ENCODE measurements around the gene LMAN1L.

The LMAN1L gene

DNA sequence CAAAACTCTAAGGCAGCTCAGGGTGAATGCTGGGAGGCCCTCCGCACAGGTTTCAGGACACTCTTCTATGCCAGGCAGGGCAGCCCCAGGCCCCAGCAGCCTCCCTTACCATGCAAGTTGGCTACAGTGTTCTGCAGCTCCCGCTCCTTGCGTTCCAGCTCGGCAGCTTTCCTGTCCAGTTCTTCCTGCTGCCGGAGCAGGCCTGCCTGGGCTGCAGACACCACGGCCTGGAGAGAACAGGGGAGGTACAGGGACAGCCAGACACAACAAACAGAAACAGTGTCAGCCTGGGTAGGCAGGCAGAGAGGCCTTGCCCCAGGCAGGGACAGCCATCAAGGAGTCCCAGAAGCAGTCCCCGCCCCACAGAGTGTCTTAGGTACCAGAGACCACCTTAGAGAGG, 39.3 kb downstream of the LMAN1L start:
- TF ChIP-seq, protein P1, sequence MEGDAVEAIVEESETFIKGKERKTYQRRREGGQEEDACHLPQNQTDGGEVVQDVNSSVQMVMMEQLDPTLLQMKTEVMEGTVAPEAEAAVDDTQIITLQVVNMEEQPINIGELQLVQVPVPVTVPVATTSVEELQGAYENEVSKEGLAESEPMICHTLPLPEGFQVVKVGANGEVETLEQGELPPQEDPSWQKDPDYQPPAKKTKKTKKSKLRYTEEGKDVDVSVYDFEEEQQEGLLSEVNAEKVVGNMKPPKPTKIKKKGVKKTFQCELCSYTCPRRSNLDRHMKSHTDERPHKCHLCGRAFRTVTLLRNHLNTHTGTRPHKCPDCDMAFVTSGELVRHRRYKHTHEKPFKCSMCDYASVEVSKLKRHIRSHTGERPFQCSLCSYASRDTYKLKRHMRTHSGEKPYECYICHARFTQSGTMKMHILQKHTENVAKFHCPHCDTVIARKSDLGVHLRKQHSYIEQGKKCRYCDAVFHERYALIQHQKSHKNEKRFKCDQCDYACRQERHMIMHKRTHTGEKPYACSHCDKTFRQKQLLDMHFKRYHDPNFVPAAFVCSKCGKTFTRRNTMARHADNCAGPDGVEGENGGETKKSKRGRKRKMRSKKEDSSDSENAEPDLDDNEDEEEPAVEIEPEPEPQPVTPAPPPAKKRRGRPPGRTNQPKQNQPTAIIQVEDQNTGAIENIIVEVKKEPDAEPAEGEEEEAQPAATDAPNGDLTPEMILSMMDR (IDR thresholded peaks at IDR 0.05; ENCODE audit: control insufficient read depth, insufficient read depth, low read depth, low read length, missing control alignments) = no peak
- DNase-seq (ENCODE audit: low read depth) = no peak
- no peak overlapping the region for H3K4me3 ChIP-seq (ENCODE audit: control insufficient read depth, low read depth, low read length)

DNA sequence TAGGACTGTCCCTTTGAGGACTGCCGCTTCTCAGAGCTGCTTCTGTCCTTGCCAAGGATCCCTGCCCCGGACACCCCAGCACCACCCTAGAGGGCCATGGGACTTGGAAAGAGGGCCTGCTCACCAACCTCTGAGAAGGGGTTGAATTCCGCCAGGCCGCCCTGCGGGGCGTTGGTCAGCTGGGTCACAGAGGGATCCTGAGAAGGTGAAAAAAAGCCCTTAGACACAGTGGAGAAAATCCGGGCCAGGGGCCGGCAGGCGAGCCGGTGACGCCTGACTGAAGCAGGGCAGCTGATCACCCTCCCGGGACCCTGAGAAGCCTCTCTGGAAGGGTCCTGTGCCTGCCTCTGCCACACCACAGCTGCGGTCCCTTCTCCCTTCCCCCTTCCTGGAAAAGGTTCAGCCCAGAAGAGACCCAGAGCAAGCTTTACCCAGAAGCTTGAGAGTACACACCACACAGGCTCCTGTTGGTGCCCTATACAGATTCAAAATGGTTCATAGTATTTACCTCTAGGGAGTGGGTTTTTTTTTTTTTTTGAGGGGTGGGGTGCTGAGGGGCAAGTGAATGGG, 41.9 kb downstream of the LMAN1L start:
- DNase-seq (ENCODE audit: low read depth) = no peak
- TF ChIP-seq, protein P1 (IDR thresholded peaks at IDR 0.05; ENCODE audit: control insufficient read depth, insufficient read depth, low read depth, low read length, missing control alignments) = no peak
- H3K4me3 ChIP-seq (ENCODE audit: control insufficient read depth, low read depth, low read length) = no peak overlapping the region

DNA sequence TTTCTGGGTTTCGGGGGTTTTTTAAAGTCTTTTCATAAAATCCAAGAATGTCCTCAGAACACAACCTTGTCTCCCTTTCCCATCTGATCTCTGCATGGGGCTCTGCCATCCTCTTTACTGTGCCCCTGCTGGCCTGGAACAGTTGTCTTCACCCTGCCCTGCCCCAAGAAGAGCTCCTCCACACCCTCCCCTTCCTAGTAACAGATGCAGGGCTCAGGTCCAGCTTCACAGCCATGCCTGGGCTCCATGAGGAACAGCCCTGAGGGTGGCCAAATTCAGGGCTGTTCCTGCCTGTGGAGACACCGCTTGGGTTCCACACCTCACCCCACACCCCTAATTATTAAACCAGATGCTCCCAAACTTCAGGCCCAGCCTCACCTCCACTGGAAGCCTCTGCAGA, 43.2 kb downstream of the LMAN1L start:
- TF ChIP-seq, protein P1 (IDR thresholded peaks at IDR 0.05; ENCODE audit: control insufficient read depth, insufficient read depth, low read depth, low read length, missing control alignments) = no peak
- H3K4me3 ChIP-seq (ENCODE audit: control insufficient read depth, low read depth, low read length) = no peak overlapping the region

GRCh38 chr15:74856537-74856936, 43.9 kb downstream of the LMAN1L start:
- no peak for DNase-seq (ENCODE audit: low read depth)
- TF ChIP-seq, protein P1 (IDR thresholded peaks at IDR 0.05; ENCODE audit: control insufficient read depth, insufficient read depth, low read depth, low read length, missing control alignments) = no peak
- H3K4me3 ChIP-seq (ENCODE audit: control insufficient read depth, low read depth, low read length) = no peak overlapping the region

More for the DNA sequence above, 43.2 kb downstream of the LMAN1L start:
- no peak for DNase-seq (ENCODE audit: low read depth)

- no peak overlapping the region for H3K4me3 ChIP-seq (ENCODE audit: control insufficient read depth, low read depth, low read length)
- TF ChIP-seq, protein P1 (IDR thresholded peaks at IDR 0.05; ENCODE audit: control insufficient read depth, insufficient read depth, low read depth, low read length, missing control alignments) = no peak
- DNase-seq (ENCODE audit: low read depth) = no peak
Observed at GRCh38 chr15:74857082-74857655, 44.5 kb downstream of the LMAN1L start.

DNA sequence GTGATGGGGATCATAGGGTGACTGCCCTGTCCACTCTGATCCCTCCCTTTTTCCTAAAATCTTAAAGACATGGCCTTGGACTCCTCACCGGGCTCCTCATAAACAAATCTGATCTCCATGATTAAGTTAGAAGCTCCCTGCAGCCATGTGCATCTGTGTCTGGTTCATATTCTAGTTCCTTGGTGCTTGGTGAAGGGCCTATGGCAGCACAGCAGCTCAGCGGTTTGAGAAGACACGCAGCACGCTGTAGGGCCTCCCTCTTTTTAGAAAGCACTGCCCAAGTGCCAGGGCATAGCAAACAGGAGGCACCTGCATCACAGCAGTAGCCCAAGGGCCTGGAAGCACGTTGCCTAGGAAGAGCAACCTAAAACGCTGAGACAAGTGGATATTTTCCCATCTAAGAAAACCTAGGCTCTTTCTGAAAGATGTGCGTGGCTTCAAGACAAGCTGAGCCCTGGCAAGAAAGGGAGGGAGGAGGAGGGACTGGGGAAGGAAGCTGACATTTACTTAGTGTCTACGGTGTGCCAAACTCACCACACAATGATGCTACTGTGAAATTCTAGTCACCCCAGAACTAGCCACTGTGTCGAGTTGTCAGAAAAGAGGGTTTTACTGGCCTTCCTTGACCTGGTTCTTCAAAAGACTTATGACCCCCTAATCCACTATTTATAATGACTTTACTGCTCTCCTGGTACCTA, 45.2 kb downstream of the LMAN1L start:
- TF ChIP-seq, protein P1 (IDR thresholded peaks at IDR 0.05; ENCODE audit: control insufficient read depth, insufficient read depth, low read depth, low read length, missing control alignments) = no peak
- no peak for DNase-seq (ENCODE audit: low read depth)
- no peak overlapping the region for H3K4me3 ChIP-seq (ENCODE audit: control insufficient read depth, low read depth, low read length)
